DMS 273 (cell line): ENCODE data around the gene UNC80.
"Not testable (repeated sequence)": the region's sequence is repeated elsewhere in the genome, so short reads cannot be mapped to it uniquely, and the experiment has no call there.

Source experiments
- DNase-seq: peaks from one replicate; lab custom pipeline; 2025; ENCODE audit not compliant: unreplicated experiment; lab: John Stamatoyannopoulos, UW

Gene UNC80, protein sequence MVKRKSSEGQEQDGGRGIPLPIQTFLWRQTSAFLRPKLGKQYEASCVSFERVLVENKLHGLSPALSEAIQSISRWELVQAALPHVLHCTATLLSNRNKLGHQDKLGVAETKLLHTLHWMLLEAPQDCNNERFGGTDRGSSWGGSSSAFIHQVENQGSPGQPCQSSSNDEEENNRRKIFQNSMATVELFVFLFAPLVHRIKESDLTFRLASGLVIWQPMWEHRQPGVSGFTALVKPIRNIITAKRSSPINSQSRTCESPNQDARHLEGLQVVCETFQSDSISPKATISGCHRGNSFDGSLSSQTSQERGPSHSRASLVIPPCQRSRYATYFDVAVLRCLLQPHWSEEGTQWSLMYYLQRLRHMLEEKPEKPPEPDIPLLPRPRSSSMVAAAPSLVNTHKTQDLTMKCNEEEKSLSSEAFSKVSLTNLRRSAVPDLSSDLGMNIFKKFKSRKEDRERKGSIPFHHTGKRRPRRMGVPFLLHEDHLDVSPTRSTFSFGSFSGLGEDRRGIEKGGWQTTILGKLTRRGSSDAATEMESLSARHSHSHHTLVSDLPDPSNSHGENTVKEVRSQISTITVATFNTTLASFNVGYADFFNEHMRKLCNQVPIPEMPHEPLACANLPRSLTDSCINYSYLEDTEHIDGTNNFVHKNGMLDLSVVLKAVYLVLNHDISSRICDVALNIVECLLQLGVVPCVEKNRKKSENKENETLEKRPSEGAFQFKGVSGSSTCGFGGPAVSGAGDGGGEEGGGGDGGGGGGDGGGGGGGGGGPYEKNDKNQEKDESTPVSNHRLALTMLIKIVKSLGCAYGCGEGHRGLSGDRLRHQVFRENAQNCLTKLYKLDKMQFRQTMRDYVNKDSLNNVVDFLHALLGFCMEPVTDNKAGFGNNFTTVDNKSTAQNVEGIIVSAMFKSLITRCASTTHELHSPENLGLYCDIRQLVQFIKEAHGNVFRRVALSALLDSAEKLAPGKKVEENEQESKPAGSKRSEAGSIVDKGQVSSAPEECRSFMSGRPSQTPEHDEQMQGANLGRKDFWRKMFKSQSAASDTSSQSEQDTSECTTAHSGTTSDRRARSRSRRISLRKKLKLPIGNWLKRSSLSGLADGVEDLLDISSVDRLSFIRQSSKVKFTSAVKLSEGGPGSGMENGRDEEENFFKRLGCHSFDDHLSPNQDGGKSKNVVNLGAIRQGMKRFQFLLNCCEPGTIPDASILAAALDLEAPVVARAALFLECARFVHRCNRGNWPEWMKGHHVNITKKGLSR (N-terminal part only)

DNA sequence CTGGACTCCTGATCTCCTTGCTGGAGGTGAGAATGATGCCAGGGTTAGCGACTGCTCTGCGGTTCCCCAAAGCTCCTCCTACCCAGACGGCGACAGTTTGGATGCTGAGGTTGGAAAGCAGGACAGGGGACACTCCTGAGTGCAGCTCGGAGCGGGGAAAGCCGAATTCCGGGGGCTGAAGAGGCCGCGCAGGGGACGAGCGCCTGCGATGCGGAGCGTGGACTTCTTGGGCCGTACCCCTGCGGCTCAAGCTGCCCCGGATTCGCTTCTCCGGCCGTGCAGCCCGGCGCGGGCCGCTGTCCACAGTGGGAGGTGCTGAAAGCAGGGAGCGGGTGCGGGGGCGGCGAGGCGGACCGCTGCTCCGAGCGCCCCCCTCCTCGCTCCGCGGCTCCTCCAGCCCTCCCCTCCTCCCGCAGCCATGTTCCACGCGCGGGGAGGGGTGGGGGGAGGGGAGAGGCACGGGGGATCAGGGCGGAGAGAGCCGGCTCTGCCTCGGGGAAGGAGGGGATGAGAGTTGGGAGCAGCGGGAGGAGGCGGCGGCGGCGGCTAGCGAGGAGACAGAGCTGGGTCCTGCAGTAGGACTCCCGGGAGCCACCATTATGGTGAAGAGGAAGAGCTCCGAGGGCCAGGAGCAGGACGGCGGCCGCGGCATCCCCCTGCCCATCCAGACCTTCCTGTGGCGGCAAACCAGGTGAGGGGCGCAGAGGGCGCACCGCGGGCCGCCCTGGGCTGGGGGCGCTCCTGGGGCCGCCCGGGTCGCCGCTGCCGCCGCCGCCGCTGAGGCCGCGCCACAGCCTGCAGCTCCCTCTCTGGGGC lies at the start of gene UNC80:
UNC80 (plus strand) TSS at position 359 of the 816 bp plus-strand sequence; CDS start at position 600, 241 bp downstream.
- peak; percentile 84 for DNase-seq

DNA sequence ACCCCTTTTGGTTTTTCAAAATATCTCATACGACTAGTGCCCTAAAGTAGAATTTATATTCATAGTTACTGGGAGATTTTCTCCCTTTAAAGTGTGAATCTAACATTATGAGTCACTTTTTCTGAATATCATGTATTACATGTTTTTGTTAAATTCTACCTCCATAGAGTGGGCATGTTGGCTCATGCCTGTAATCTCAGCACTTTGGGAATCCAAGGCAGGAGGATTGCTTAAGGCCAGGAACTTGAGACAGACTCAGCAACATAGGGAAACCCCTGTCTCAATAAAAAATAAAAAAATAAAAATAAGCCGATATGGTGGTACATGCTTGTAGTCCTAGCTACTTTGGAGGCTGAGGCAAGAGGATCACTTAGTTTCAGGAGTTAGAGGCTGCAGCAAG lies 45.3 kb upstream of the UNC80 start:
- no peak for DNase-seq

DNA sequence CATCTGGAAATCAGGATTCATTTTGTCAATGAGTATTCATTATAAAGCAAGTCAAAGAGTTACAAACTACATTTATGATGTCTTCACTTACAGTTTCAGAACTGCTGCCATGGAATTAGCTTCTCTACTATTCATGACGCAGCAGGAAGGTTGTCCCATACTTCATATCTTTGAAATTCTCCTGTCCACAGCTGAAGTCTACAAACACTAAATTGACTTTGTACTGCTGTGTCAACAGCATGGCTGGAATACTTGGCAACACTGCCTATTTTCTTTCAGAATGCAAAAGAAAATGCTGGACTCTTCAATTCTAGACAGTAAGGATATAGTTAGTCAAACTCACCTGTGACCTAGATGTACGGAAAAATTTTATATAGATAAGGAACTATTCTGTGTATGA lies 44.6 kb upstream of the UNC80 start:
- no peak for DNase-seq

DNA sequence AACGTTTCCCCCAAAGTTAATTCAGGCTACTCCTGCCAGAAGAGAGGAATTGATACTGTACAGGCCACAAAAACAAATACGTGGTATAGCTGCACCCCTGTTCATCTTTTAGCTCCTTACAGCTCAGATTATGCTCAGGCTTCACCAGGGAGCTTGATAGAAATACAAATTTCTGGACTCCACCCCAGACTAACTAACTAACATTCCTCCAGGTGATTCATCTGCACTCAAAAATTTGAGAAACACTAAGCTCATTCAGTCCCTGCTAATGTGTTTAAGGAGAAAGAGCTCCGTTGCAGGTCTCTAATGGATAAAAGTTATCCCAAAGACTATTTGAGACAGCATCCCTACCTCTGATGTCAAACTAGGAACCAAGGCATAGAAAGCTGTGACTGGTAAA lies 36.8 kb upstream of the UNC80 start:
- no peak for DNase-seq

DNA sequence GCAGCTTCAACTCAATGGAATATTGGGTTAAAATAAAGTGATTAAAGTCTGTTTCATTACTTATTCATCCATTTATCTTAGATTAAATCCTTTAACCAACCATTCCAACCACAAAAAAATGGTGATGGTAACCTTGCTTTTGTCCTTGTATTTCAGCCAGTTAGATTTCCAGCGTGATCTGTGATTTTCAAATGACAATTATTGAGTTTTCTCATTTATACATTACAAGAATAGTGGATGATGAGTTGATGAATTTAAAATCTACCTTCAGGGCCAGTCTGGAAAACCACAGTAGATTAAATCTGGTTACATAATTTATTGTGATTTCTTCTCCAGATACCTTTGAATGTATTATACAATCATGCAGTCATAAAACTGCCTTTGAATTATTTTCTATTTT lies 29.7 kb upstream of the UNC80 start:
- DNase-seq = no peak

DNA sequence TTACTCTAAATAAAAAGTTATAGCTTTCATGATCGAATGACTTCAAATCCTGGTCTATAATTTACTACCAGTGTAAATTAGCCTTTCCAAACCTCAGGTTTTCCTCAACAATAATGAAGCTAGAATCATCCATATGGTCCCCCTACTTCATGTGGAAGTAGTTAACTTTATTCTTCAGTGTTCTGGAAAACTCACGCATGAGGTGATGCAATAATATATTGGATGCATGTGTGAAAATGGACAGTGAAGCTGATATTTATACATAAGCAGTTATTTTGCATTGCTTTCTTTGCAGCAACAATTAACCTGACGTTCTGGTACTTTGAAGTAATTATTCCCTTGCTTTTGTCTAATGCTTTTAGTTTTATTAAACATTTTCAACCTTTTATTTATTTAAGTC lies 18.6 kb upstream of the UNC80 start:
- no peak for DNase-seq

DNA sequence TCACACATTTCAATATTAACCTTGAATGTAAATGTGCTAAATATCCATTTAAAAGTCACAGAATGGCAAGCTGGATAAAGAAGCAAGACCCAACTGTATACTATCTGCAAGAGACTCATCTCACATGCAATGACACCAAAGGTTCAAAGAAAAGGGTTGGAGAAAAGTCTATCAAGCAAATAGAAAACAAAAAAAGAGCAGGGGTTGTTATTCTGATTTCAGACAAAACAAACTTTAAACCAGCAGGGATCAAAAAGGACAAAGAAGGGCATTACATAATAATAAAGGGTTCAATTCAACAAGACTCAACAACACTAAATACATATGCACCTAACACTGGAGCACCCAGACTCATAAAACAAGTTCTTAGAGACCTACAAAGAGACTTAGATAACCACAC lies 14.5 kb upstream of the UNC80 start:
- DNase-seq = no peak

DNA sequence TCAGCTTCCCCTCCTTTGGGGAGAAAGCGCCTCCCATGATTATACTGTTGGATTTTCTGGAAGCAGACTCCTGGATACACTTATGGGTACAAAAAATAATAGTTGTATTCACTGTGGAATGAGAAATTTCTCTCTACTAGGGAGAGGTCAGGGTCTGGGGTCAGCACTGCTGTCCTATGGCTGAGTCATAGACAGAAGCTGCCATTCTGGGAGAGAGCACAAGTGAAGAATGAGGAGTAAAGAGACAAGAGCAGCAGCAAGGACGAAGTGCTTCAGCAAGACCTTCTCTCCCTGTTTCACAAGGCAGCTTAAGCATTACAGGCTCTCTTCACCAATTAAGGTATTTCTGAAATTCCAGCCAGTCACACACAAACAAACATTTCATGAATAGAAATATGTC lies 10.1 kb upstream of the UNC80 start:
- DNase-seq = no peak

DNA sequence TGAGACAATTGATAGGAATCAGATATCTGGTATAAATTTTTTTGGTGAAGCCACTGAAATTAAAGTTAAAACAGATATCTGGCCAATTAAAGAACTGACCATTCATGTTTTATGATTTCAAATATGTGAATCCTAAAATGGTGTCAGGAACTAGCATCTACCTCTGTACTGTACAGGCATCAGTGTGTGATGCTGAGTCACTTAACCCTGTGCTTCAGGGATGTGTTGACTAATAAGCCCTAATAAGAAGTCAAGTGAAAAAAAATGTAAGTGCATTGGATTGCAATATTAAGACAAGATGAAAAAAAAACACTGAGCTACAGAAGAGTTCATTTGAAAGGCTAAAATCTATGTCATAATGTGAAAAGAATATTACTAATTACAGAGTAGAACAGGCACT lies 9.1 kb upstream of the UNC80 start:
- DNase-seq = no peak

DNA sequence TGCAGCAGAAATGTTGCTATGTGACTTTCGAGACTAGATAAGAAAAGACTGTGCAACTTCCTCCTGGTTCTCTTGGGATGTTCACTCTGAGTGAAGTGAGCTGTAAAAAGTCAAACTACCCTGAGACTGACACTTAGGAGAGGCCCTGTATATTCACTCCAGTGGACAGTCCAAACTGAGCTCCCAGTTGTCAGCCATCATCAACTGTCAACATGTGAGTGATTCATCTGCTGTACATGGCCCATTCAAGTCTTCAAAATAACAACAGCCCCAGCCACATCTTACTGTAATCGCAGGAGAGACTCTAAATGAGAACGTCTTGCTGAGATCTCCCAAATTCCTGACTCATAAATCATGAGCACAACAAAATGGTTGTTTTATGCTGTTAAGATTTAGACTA lies 8.5 kb upstream of the UNC80 start:
- no peak for DNase-seq

DNA sequence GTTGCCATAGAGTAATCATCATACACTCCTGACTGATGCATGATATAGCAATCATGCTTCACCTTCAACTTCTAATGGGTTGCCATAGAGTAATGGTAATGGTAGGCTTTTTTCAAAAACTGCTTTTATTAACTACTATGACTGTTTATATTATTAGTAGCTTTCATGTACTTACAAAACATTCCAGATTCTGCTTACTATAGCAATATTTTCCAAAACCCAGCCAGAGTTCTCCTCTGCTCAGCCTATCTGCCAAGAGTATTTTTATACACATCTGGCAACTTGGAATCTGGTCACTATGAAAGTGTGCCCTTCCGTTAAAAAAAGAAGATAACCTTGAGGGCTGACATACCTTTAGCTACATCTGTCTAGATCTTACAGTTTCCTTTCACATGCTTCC lies 5.0 kb upstream of the UNC80 start:
- no peak for DNase-seq

DNA sequence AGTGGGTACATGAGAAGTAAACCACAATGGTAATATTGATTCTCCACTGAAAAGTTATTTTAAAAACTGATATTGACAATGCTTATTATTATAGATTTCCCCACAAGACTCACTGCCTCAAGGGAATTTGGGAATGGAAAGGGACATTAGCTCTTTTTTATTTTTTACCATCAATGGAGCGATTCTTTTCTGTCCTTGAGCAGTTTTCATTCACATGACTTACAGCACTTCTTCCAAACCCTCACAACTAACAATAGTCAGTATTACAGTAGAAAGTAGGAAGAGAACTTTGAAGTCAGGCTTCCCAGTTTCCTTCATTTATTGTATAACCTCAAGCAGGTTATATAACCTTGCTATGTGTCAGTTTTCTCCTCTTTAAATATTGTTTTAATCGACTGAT lies 4.3 kb upstream of the UNC80 start:
- no peak for DNase-seq

DNA sequence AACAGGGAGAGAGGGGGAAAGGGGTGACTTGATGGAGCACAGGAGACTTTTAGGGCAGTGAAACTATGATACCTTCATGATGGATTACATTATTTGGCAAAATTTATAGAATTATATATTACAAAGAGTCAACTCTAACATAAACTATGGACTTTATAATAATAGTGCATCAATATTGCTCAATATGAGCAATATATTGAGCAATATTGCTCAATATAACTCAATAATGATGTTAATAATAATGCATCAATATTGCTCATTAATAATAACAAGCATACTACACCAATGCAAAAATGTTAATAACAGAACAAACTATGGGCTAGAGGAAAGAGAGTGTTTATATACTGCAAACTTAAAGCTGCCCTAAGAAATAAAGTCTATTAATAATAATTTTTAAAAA lies 3.1 kb upstream of the UNC80 start:
- DNase-seq = no peak

DNA sequence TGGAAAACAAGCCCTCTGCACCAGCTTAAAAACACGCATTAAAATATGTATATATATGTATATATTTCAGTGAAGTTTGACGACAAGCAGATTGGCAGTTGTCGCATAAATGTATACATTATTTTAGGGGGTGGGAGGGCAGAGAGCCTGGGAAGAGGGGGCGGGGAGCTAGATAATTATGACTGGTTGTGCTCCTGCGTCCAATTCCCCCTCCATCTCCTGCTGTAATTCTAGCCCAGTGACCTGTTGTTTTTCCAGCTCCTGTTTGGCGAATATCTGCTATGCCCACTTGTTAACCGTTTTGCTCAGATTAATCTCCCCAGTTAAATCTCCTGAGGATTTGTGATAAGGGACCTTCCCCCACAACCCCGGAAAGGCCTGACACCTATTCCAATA lies 656 bp downstream of the UNC80 start:
- peak; percentile 55 for DNase-seq

DNA sequence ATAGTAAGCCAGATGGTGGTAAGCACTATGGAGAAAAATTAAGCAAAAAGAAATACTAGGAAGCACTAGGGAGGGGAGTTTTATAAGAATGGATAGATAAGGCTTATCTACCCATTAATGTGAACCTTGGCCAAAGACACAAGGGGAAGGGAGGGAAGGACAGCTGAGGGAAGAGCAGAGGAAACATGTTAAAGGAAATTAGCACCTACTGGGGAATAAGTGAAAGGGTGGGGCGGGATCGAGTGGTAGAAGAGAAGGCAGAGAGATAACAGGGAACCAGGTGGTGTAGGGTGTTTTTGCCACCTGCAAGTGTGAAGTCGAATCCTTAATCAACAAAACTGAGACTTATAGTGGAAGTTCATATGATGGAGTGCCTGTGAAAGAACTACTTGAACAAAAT lies 1.7 kb downstream of the UNC80 start:
- no peak for DNase-seq

DNA sequence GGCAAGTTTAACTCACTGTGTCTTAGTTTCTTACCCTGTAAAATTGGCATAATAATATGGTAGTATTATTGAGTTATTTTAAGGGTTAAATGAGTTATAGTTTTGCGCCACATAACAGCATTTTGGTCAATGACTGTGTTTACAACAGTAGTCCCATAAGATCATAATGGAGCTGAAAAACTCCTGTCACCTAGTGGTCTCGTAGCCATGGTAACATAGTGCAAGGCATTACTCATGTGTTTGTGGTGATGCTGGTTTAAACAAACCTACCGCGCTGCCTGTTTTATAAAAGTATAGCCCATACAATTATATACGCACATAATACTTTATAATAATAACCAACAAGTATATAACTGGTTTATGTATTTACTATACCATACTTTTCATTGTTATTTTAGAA lies 15.8 kb downstream of the UNC80 start:
- no peak for DNase-seq

DNA sequence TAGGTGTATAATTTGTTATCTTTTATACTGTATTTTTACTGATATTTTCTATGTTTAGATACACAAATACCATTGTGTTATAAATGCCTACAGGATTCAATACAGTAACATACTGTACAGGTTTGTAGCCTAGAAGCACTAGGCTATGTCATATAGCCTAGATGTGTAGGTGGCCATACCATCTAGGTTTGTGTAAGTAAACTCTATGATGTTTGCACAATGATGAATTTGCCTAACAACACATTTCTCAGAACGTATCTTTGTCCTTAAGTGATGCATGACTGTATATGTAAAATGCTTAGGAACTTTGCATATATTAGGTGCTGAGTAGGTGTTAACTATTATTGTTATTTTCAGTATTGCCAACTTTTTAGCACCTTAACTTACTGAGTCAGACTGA lies 17.3 kb downstream of the UNC80 start:
- DNase-seq = no peak

DNA sequence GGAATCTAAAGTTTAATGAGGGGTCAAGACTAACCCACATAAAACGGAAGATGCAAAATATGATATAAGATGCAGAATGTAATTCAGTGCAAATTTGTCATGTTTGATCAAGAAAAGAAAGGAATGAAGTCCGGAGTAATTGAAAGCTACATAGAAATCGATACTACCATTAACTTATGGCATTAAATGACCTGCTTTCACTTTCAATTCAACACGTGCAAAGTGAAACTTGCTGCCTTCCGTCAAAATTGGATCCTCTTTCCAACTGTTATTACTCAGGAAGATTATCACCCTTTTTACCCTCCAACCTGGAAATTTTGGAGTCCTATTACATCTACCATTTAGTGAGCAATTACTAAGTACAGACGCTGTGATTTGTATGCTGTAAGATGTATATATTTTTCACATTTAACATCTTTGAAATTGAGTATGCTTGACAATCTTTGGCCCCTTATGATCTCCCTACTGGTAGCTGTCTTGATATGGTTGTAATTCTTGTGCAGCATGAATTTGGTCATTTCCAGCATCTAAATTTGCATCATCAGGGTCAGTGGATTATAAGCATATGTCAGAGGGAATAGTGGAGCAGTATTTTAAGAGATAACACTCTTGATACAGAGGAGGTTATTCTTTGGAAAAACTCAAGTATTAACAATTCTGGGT lies 18.6 kb downstream of the UNC80 start:
- DNase-seq = no peak

DNA sequence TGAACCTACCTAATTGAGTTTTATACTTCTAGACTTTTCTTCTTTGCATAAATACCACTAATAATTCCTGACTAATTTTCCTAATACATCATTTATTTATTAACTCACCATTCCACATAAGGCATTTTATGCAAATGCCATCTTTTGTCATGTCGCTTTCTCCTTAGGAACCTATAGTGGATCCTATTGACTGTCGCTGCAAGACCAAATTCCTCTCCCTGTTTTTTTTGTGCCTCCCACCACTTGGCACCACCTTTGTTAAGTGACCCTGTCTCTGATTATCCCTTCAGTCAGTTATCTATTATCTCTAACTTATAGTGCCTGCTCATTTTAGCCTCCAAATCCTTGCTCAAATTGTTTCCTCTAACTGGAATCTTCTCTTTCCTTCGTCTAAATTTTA lies 19.5 kb downstream of the UNC80 start:
- DNase-seq = no peak

DNA sequence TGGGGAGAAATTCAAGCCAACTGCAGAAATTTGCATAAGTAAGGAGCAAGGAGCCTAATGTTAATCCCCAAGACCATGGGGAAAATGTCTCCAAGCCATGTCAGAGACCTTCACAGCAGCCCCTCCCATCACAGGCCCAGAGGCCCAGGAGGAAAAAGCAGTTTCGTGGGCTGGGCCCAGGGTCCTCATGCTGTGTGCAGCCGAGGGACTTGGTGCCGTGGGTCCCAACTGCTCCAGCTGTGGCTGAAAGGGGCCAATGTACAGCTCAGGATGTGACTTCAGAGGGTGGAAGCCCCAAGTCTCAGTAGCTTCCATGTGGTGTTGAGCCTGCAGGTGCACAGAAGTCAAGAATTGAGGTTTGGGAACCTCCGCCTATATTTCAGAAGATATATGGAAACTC lies 23.8 kb downstream of the UNC80 start:
- not testable (repeated sequence) for DNase-seq
